Endodermal cell (in vitro differentiated cells): ENCODE measurements around the gene ELFN2. TPM values are rescaled to one million over a fixed set of nuclear protein-coding genes. Genes with fewer than 3 reads are reported as not detected.

Experiments
- DNase-seq: peaks from one replicate; pipeline ENCODE4 v3.0.0-alpha.2; 2017
- H3K27ac ChIP-seq: 2 replicates; pipeline ENCODE4 v1.5.1; 2013; ENCODE audit warnings: mild to moderate bottlenecking, low read depth, low read length, moderate library complexity
- H3K27me3 ChIP-seq: 2 replicates; pipeline ENCODE4 v1.6.1; 2013; ENCODE audit warnings: mild to moderate bottlenecking, low read length, moderate library complexity; ENCODE audit not compliant: insufficient read depth, control insufficient read depth, poor library complexity, severe bottlenecking
- H3K36me3 ChIP-seq: 2 replicates; pipeline ENCODE4 v1.7.0; 2013; ENCODE audit warnings: mild to moderate bottlenecking, low read length, moderate library complexity; ENCODE audit not compliant: control insufficient read depth, insufficient read depth
- H3K4me1 ChIP-seq: one replicate; pipeline ENCODE4 v1.7.0; 2013; ENCODE audit warnings: low read length; ENCODE audit not compliant: control insufficient read depth, insufficient read depth
- H3K4me3 ChIP-seq: 2 replicates; pipeline ENCODE4 v1.5.1; 2013; ENCODE audit warnings: mild to moderate bottlenecking, low read length, moderate library complexity
- H3K9ac ChIP-seq: 2 replicates; pipeline ENCODE4 v1.6.1; 2013; ENCODE audit warnings: mild to moderate bottlenecking, low read length, moderate library complexity; ENCODE audit not compliant: poor library complexity, severe bottlenecking; ENCODE audit errors: extremely low read depth
- H3K9me3 ChIP-seq: 2 replicates; pipeline ENCODE4 v1.6.1; 2013; ENCODE audit warnings: mild to moderate bottlenecking, low read length, moderate library complexity; ENCODE audit not compliant: control insufficient read depth
- H3K27ac Mint-ChIP-seq: 2 replicates; pipeline ENCODE4 v1.8.0; 2020; ENCODE audit warnings: mixed read lengths
- H3K27me3 Mint-ChIP-seq: 2 replicates; pipeline ENCODE4 v1.8.0; 2021; ENCODE audit warnings: mild to moderate bottlenecking, mixed read lengths; ENCODE audit not compliant: insufficient read depth
- H3K36me3 Mint-ChIP-seq: 2 replicates; pipeline ENCODE4 v1.8.0; 2020; ENCODE audit warnings: low read depth, mixed read lengths
- H3K4me1 Mint-ChIP-seq: 2 replicates; pipeline ENCODE4 v1.8.0; 2020; ENCODE audit warnings: mixed read lengths
- H3K4me3 Mint-ChIP-seq: 2 replicates; pipeline ENCODE4 v1.8.0; 2020; ENCODE audit warnings: mild to moderate bottlenecking, moderate library complexity, mixed read lengths
- H3K9me3 Mint-ChIP-seq: 2 replicates; pipeline ENCODE4 v1.8.0; 2020; ENCODE audit warnings: mild to moderate bottlenecking, mixed read lengths
- WGBS, 2 experiments: methylation state at CpG; one replicate each; pipeline versions ENCODE4 v1.1.5 to v1.1.7; 2013; ENCODE audit warnings: missing lambda C conversion rate in 2 of 2, mixed read lengths in 1 of 2; ENCODE audit not compliant: insufficient coverage in 1 of 2, insufficient read length in 1 of 2; 5-methylcytosine and 5-hydroxymethylcytosine counted together
- long read RNA-seq, 4 experiments: library from polyadenylated mRNA in 2 of 4; library from RNA in 1 of 4; library from capped mRNA in 1 of 4; stranded (forward) in 3 of 4; unstranded in 1 of 4; transcript quantifications; one replicate each; pipeline ENCODE4 v2.0.0, GENCODE V29; 2020 to 2021; ENCODE audit warnings: inconsistent platforms in 1 of 4
- polyA plus RNA-seq, 2 experiments: library from polyadenylated mRNA; stranded (reverse); fragments of 50-300 nt; gene quantifications; one replicate each; pipeline ENCODE4 v1.2.3, GENCODE V29; 2013
- total RNA-seq, 2 donors: library from RNA; stranded (reverse); fragmentation: NEBNext Ultra II Directional in 1 of 2; extraction: Animal tissue kit (Norgen Biotek cat#: 25700) in 1 of 2; gene quantifications; 2 replicates in 1 of 2; 3 replicates in 1 of 2; pipeline ENCODE4 v1.2.1, GENCODE V29; 2021
- TF ChIP-seq, protein P1 (sequence below): fragments of 200-600 bp; sonication (generic); conservative IDR thresholded peaks from 2 replicates; pipeline ENCODE4 v1.5.0; 2021; ENCODE audit warnings: antibody characterized with exemption, mild to moderate bottlenecking

ELFN2 gene, protein sequence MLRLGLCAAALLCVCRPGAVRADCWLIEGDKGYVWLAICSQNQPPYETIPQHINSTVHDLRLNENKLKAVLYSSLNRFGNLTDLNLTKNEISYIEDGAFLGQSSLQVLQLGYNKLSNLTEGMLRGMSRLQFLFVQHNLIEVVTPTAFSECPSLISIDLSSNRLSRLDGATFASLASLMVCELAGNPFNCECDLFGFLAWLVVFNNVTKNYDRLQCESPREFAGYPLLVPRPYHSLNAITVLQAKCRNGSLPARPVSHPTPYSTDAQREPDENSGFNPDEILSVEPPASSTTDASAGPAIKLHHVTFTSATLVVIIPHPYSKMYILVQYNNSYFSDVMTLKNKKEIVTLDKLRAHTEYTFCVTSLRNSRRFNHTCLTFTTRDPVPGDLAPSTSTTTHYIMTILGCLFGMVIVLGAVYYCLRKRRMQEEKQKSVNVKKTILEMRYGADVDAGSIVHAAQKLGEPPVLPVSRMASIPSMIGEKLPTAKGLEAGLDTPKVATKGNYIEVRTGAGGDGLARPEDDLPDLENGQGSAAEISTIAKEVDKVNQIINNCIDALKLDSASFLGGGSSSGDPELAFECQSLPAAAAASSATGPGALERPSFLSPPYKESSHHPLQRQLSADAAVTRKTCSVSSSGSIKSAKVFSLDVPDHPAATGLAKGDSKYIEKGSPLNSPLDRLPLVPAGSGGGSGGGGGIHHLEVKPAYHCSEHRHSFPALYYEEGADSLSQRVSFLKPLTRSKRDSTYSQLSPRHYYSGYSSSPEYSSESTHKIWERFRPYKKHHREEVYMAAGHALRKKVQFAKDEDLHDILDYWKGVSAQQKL
- total RNA-seq: under 1 TPM; 0.40 to 0.46 TPM
- polyA plus RNA-seq (2013, experiment 1 of 2): 2.1 TPM
- polyA plus RNA-seq (2013, experiment 2 of 2): 1.7 TPM
- long read RNA-seq, experiment 1: 0 reads
- long read RNA-seq, experiment 2: 0 reads
- long read RNA-seq, experiment 3: 0 reads
- long read RNA-seq, experiment 4: 0 reads

DNA sequence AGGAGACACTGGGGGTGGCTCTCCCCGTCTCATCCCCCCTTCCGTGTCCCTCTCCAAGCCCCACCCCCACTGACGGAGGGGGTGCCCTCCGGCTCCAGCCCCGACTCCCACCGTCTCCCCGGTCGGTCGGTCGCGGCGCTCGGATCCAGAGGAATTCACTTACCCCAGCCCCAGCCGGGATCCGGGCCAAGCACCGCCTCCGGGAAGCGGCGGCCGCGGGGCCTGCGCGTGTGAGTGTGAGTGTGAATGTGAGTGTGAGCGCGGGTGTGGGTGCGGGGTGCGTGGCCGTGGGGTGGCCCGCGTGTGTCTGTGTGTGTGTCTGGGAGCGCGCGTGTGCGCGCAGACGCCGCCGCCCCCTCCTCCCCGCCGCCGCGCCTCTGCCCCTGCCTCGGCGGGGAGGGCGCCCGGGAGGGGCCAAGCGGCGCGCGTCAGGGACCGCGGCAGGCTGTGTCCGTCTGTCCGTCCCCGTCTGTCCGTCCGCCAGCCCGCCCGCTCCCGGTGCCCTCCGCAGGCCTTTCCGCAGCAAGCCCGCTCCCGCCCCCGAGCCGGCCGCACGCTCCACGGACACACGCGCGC, at the start of gene ELFN2:
Gene ELFN2, minus strand, starts transcription at position 345 of the 576 bp plus-strand sequence. CDS start 51,945 bp downstream, outside the sequence.
- Histone ChIP-seq H3K27ac (no peak within 1 kb of the TSS), H3K9ac (no peak within 1 kb of the TSS), H3K9me3 (no peaks in the 10 kb centered on the region), H3K4me3 (peak within 1 kb of the TSS; percentile 40), H3K36me3 (no peaks in the 10 kb centered on the region), H3K27me3 (peaks cover 65% of the 10 kb centered on the region), H3K4me1 (no peaks in the 10 kb centered on the region)
- Mint-ChIP-seq H3K27ac (no peak within 1 kb of the TSS), H3K27me3 (peaks cover 57% of the 10 kb centered on the region), H3K9me3 (no peaks in the 10 kb centered on the region), H3K4me1 (peaks cover 11% of the 10 kb centered on the region), H3K36me3 (no peaks in the 10 kb centered on the region), H3K4me3 (peak within 1 kb of the TSS; percentile 44)
- WGBS, 2 experiments: 1 to 3% methylated on average over 5 to 70 of the region's 72 CpGs
- TF ChIP-seq, protein P1, sequence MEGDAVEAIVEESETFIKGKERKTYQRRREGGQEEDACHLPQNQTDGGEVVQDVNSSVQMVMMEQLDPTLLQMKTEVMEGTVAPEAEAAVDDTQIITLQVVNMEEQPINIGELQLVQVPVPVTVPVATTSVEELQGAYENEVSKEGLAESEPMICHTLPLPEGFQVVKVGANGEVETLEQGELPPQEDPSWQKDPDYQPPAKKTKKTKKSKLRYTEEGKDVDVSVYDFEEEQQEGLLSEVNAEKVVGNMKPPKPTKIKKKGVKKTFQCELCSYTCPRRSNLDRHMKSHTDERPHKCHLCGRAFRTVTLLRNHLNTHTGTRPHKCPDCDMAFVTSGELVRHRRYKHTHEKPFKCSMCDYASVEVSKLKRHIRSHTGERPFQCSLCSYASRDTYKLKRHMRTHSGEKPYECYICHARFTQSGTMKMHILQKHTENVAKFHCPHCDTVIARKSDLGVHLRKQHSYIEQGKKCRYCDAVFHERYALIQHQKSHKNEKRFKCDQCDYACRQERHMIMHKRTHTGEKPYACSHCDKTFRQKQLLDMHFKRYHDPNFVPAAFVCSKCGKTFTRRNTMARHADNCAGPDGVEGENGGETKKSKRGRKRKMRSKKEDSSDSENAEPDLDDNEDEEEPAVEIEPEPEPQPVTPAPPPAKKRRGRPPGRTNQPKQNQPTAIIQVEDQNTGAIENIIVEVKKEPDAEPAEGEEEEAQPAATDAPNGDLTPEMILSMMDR: no peak
- peak; percentile 72 for DNase-seq

DNA sequence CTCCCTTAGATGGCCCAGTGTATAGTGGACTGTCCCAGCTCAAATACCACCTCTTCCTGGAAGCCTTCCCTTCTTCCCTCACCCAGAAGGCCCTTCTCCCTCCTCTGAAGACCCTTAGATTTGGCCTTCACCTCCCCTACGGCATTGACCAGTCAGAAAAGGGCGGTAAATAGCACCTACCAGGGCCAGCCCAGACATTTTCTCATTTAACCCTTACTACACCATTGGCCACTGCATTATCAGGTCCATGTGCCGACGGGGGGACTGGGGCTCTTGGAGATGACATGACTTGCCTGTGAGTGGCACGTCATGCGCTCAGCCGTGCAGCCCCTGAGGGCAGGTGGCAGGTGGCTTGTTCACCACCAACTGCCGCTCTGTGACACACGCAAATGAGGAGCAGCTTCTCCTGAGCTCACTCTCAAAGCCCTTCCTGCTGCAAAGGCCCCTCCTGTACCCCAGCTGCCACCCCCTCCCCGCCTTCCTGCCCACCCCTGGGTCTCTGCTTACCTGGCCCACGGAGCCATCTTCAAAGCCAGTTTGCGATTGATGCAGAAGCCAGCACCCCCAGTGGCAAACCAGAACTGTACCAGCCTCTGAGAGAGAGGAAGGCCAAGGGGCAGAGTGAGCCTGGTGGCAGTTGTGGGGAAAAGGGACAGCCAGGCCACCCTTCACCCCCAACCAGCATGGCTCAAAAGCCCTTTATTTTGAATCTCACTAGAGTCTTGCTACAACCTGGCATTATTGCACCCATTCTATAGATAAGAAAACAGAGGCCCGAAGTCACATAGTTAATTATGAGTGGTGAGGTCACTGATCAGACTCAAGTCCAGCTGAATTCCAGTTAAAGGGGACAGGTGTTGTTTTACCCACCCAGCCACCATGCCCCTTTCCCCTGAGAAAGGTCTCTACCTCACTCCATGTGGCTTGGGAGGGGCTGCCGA, 49.4 kb upstream of the ELFN2 start:
- Mint-ChIP-seq H3K36me3 (no peaks in the 10 kb centered on the region), H3K4me1 (no peaks in the 10 kb centered on the region), H3K4me3 (no peak overlapping the region), H3K27ac (no peak overlapping the region), H3K9me3 (no peaks in the 10 kb centered on the region), H3K27me3 (no peaks in the 10 kb centered on the region)
- no peak overlapping the region for H3K9ac ChIP-seq
- H3K9me3 ChIP-seq: no peaks in the 10 kb centered on the region
- no peak overlapping the region for H3K4me3 ChIP-seq
- H3K4me1 ChIP-seq: no peaks in the 10 kb centered on the region
- H3K36me3 ChIP-seq: no peaks in the 10 kb centered on the region
- 79 to 82% methylated on average over 6 to 14 of the region's 14 CpGs for WGBS, 2 experiments
- no peaks in the 10 kb centered on the region for H3K27me3 ChIP-seq
- TF ChIP-seq, protein P1: no peak
- H3K27ac ChIP-seq: no peak overlapping the region
- DNase-seq: no peak
